ENCODE results near the gene RAB6B.

The RAB6B gene

GRCh38 chr3:133884887-133885711 is 10.6 kb downstream of the RAB6B start:
- TF ChIP-seq CTCF (IDR thresholded peaks at IDR 0.05) = no peak

- TF ChIP-seq CTCF (IDR thresholded peaks at IDR 0.05) = no peak
Observed at GRCh38 chr3:133884054-133884886, 11.4 kb downstream of the RAB6B start.

GRCh38 chr3:133883641-133884040 is 12.0 kb downstream of the RAB6B start:
- TF ChIP-seq CTCF (IDR thresholded peaks at IDR 0.05) = no peak

- no peak for TF ChIP-seq CTCF (IDR thresholded peaks at IDR 0.05)
Observed at GRCh38 chr3:133882986-133883586, 12.6 kb downstream of the RAB6B start.

- no peak for TF ChIP-seq CTCF (IDR thresholded peaks at IDR 0.05)
Observed at GRCh38 chr3:133881939-133882825, 13.5 kb downstream of the RAB6B start.

- no peak for TF ChIP-seq CTCF (IDR thresholded peaks at IDR 0.05)
Observed at GRCh38 chr3:133881492-133881891, 14.2 kb downstream of the RAB6B start.

Data from LNCAP (cell line).